T follicular helper cell (primary cell): ENCODE data around the gene TYW1B.
"Not testable (repeated sequence)": the region's sequence is repeated elsewhere in the genome, so short reads cannot be mapped to it uniquely, and the experiment has no call there.

Experiments
- DNase-seq: peaks from one replicate; pipeline ENCODE4 v3.0.0-alpha.2; 2020; ENCODE audit warnings: low read depth

TYW1B gene

DNA sequence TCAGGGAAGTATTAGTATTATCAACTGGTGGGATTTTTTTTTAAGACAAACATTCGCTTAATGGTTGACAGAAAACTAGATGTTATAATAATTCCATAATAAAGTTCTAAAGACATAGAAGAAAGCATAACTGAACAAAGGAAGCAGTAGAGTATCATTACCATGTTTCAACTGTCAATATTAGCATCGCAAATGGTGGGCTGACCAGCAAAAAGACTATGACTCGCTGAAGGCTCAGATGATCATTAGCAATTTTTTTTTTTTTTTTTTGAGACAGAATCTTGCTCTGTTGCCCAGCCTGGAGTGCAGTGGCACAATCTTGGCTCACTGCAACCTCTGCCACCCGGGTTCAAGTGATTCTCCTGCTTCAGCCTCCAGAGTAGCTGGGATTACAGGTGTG lies 74.8 kb downstream of the TYW1B start:
- not testable (repeated sequence) for DNase-seq

DNA sequence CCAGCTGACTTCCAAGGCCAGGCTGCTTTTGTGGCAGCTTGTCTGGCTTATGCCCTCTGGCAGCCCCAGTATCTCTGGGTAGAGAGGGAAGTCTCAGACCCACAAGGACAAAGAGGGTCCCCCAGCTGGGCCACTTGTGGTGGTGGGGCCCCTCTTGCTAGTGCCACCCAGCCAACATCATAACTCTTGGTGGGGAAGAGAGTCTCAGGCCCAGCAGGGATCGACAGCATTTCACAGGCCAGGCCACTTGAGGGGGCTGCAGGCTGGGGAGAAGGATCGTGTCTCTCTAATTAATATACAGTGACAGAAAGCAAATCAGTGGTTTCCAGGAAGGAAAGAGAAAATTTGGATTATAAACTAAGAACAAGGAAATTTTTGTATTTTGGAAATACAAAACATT lies 76.0 kb downstream of the TYW1B start:
- no peak for DNase-seq

DNA sequence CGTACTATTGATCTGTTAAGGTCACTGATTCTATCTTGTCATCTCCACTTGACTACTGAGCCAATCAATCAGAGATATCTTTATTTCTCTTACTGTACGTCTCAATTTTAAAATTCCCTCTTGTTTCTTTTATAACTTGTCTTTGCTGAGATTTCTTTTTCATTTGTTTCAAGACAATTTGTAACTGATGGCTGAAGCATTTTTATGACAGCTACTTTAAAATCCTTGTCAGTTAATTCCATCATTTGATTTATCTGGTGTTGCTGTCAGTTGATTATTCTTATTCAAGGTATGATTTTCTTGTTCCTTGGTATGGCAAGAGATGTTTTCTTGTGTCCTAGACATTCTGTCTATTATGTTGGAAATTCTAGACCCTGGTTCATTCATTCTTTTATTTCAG lies 76.6 kb downstream of the TYW1B start:
- no peak for DNase-seq

DNA sequence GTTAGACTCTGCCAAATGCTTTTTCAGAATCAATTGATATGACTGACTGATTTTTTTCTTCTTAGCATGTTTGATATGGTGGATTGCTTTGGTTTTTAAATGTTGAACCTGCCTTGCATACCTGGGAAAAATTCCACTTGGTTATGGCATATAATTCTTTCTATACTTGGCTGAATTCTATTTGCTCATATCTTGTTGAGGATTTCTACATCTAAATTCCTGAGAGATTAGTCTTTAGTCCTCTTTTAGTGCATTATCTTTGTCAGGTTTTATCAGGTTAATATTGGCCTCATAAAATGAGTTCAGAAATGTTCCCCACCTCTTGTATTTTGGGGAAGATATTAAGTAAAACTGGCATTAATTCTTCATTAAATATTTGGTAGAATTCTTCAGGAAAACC lies 79.4 kb downstream of the TYW1B start:
- not testable (repeated sequence) for DNase-seq

DNA sequence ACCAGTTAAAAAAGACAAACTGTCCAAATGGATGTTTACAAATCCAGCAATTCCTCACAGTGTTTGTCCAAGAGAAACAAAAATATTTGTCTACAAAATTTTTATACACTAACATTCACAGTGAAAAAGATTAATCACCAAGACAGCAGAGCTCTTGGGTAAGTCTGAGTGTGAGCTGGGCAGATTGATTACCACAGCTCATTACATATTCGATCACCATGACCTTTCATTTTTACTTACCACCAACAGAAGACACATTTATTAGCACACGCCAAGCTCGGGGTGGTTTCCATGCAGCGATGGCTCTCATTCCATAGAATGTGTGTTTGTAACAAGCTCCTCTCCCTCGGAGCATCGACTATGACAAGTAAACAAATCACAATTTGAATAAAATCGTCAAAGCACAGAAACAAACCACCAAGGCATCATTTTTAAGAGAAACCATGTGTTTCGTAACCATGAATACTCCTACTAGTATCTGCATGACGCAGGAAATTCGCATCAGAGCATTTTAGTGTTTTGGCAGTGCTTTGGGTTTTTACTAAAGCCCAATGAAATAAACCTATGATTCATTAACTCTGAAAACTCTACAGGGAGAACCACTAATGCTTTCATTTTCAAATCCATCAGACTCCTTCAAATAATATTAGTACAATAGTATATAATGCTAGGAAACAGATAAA lies 83.6 kb downstream of the TYW1B start:
- DNase-seq, result not testable (repeated sequence)

DNA sequence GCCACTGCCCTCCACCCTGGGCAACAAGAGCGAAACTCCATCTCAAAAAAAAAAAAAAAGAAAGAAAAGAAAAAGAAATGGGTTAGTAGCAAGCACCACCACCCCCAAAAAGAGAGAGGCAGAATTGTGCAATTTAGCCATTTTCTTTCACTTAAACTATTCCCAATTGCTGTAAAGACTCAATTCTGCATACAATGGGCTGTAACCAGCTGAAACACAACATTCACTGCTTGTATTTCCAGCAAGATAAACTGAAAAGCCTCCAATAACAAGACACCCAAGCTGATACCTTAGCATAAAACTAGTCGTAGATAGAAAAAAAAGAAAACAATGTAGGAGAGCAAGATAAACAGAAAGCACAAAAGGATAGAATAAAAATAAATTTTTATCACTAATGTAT lies 84.2 kb downstream of the TYW1B start:
- DNase-seq, result not testable (repeated sequence)

DNA sequence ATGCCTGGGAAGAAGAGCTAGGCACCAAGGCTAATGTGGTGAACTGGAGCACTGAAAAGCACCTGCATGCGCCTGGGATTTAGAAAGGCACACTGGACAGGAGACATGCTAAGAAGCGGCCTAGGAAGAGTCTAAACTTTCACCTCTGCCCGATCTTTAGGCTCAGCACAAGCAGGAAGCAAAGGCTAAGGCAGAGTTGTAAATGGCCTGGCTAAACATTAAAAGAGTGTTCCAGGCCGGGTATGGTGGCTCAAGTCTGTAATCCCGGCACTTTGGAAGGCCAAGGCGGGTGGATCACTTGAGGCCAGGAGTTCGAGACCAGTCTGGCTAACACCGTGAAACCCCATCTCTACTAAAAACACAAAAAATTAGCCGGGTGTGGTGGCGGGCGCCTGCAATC lies 88.3 kb downstream of the TYW1B start:
- not testable (repeated sequence) for DNase-seq

DNA sequence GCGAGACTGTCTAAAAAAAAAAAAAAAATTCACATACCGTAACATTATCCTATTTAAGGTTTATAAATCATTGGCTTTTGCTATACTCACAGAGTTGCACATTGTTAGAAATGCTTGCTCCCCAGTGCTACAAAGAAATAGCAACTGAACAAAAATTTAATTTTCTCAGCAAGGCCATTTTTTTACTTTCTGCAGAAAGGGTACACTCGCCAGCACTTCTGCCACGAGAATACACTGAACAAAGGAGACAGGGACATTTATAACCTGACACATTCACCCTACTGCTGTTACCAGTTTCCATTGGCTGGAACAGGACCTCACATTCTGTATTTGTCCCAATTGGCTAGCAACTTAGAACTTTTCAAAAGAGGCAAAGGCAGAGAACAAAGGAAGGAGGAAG lies 92.1 kb downstream of the TYW1B start:
- DNase-seq, result not testable (repeated sequence)

DNA sequence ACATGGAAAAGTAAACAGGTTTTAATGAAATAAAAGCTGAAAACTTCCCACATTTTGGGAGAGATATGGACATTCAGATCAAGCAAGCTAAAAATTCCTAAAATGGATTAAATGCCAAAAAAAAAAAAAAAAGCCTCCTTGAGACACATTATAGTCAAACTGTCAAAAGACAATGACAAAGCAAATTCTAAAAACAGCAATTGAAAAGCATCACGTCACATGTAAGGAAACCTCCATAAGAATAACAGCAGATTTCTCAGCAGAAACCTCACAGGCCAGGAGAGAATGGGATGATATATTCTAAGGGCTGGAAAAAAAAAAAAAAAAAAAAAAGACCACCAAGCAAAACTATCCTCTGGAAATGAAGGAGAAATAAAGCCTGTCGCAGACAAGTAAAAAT lies 97.2 kb downstream of the TYW1B start:
- not testable (repeated sequence) for DNase-seq

DNA sequence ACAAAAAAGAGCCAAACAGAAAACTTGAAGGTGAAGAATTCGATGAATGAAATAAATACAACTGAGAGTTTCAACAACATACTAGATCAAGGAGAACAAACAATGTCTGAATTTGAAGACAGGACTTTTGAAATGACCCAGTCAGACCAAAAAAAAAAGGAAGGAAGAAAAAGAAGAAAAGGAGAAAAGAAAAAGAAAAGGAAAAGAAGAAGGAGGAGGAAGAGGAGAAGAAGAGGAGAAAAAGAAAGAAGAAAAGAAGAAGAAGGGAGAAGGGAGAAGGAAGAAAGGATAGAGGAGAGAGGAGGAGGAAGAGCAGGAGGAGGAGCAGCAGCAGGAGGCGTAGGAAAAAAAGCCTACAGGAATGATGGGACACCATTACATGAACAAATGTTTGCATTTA lies 97.6 kb downstream of the TYW1B start:
- not testable (repeated sequence) for DNase-seq

DNA sequence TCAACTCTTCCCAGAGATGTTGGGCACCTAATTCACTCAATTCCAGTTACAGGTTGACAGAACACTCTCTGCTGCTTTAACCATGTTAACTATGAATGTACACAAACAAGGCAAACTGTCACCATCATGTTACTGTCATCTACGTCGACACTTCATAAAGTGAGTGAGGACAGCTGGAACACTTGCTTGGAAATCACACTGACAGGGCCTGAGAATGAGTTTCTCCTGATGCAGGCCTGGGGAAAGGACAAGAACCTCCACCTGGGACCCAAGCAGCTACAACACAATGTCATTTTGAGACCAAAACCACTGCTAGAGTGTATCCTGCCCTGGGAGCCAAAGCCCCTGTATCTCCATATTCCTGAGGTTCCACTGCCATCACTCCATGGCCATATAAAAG lies 98.9 kb downstream of the TYW1B start:
- DNase-seq, result not testable (repeated sequence)

DNA sequence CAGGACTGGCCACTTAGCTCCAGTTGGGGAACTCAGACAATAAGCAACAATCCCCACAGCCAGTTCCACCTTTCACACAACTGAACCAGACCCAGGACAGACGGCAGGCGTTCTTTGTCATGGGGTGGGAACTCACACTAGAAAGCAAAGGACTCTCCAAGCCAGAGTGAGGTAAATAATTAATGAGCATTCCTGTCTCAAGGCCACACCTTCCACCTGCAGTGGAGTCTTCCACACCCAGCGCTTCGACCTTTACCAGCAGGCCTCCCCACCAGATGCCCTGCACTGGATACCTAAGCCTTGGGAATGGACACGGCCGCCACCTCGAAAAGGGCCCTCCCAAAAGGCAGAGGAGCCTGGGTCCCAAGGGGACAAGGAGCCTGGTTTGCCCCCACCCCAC lies 105.3 kb downstream of the TYW1B start:
- not testable (repeated sequence) for DNase-seq

DNA sequence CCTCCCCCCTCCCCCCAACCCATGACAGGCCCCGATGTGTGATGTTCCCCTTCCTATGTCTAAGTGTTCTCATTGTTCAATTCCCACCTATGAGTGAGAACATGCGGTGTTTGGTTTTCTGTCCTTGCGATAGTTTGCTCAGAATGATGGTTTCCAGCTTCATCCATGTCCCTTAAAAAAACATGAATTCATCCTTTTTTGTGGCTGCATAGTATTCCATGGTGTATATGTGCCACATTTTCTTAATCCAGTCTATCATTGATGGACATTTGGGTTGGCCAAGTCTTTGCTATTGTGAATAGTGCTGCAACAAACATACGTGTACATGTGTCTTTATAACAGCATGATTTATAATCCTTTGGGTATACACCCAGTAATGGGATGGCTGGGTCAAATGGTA lies 107.1 kb downstream of the TYW1B start:
- DNase-seq, result not testable (repeated sequence)

DNA sequence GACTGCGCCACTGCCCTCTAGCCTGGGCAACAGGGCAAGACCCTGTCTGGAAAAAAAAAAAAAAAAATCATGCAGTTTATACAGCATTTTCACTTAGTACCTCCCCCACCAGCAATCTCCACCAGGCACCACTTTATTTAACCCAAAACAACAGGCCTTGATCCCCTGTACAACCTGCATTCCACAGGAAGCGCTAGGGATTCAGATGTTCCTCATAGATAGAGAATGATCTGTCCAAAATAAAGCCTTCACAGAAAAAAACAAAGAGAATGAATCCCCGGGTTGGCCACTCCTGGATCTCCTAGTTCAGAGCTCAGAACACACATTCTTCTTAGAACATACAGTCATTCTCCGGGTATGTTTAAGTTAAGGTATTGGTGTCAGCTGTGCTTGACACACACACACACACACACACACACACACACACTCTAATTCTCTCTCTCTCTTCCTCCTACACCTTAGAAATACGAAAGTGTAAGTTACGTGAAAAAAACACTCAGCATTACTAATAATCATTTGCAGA lies 110.7 kb downstream of the TYW1B start:
- not testable (repeated sequence) for DNase-seq

DNA sequence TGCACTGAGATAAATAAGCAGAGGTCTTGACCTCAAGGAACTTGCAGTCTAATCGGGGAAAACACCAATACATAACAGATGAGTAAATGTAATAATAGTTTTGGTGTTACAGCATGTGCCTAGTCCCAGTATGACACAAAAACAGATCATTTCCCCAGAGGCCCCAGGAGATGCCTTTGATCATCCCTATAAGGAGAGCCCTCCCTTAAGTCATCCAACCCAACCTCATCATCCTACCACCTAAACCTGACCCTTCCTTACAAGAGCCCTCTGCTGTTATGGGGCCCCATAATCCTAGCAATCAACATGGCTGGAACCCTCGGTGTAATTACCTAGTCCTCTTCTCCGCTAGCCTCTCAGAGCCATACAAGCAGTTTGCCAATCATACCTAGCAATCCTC lies 116.1 kb downstream of the TYW1B start:
- DNase-seq, result not testable (repeated sequence)

DNA sequence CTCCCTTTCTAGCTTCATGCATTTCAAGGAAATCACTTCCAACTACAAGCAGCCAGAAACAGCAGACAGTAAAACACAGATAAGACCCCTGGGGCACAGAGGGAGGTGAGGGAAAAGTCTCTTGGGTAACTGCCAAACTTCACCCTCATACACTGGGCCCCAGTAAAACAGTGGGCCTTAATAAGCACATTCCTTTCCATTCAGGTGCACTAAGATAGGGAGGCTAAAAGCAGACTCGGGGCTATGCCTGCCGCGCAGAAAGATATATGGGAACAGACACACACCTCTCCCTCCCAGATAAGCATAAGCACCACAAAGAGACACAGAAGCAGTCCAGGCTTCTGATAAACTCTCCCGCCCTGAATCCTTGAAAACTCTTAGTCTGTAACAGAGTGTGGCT lies 117.0 kb downstream of the TYW1B start:
- no peak for DNase-seq

DNA sequence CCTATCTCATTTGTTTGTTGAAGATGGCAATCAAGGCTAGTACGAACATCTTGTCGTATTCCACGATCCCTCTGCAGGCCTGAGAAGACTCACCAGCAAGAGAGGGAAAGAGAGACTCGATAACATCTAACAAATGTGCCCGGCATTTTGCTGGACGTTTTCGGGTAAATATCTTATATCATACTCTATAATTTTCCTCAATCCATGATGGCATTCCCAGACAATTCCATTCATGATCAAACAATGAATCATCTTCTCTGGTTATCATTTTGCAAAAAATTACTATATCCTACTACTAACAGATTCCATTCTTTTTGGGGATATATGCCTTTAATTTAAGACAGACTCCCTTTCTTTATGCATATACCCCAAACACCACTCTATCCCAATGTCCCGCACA lies 118.1 kb downstream of the TYW1B start:
- no peak for DNase-seq

DNA sequence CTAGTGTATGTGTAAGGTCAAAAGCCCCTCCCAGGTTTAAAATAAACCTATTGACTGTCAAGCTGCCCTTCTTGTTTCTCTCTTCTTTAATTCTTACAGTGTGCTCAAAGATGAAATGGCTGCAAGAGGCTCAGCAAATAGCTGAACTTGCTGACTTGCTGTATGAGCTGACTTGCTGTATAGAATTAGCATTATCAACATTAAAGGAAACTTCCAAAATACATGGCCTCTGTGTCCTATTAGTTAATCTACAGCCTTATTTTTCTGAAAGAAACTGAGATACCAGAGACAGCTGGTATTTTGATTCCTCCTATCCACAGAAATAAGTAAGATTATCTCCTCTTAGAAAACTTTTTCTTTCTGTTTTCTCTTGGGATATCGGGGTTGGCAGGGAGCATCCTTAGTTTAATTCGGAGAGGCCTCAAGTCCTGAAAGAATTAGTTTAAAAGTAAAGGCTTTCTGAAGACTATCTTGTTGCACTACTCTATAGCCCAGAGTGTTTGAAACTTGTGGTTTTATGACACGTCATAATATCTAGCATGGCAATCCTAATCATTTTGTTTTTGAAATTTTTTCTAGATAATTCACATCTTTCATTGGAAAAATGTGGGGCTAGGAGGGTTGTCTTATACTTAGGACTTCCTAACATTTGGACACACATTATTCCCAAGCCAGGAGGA lies 119.5 kb downstream of the TYW1B start:
- DNase-seq, result not testable (repeated sequence)

DNA sequence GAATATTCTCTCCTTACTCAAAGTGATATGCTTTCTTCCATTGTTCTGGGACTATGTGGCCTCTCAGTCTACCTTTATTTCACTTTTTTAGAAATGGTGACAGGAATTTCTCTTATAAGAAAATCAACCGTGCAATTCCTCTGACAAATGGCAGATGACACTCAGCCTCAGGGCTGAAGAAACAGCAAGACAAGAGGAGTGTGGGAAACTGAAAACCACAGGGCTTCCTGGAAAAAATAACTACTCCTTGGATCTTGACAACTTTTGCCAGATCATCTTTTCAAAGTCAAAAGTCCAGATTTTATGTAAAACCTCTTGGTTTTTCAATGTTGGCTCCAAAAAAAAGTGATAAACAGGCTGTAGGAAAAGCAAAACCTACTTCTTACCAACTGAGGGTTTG lies 121.5 kb downstream of the TYW1B start:
- DNase-seq, result no peak

DNA sequence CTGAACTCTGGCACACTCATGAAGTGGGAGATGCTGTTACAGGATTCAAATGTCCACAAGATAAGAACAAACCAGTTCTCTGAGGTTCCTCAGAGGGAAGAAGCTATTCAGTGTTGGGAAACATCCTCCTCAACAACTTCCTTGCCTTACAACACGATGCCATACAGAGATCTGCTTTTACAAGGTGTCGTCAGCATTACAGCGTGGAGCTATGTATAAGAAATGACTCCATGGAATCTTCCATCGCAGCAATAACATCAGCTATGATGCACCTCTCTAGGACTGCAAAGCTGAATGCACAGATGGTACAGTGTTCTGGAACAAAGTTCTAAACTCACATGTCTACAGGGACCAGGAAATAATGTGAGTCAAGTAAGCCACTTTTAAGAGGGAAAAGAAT lies 122.3 kb downstream of the TYW1B start:
- not testable (repeated sequence) for DNase-seq

DNA sequence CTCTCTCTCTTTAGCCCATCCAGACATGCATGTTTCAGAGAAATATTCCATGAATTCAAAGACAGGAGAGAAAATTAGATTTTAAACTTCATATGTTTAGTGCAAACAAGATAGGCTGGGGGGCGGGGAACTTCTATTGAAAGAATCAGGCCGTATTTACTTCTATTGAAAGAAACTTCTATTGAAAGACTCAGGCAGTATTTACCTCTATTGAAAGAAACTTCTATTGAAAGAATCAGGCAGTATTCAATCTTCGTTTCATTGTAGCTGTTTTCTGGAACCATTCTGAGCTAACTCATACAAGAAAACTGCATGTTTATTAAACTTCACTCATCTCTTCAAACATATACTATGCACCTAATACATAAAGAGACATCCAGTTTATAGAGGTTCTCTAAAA lies 123.1 kb downstream of the TYW1B start:
- no peak for DNase-seq

DNA sequence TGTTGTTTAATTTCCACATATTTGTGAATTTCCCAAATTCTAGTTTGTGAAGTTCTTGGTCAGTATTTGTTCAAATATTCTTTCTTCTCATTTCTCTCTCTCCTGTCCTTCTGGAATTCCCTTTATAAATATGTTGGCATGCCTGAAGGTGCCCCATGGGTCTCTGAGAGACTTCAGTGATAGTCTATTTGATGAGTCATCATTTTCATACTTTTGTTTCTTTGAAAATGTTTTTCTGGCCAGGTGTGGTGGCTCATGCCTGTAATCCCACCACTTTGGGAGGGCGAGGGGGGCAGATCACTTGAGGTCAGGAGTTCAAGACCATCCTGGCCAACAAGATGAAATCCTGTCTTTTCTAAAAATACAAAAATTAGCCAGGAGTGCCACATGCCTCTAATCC lies 127.5 kb downstream of the TYW1B start:
- DNase-seq, result not testable (repeated sequence)

DNA sequence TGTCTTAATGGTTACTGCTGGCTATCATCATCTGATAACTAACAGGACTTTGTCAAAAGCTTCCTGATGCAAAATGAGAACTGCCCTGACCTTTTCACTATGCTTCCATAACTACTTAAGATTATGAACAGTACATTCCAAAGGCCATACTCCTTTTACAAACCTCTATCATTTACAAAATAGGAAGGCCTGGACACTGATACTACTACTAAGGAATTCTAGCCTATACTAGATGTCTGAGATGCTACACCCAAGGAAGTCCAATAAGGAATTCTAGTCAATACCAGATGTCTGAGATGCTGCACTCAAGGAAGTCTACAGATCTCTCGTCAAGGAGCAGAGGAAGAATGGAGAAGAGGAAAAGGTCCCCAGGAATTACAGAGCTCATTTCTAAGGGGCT lies 130.9 kb downstream of the TYW1B start:
- not testable (repeated sequence) for DNase-seq
